Activated CD4-positive, alpha-beta T cell treated with anti-CD3 and anti-CD28 coated beads, Interleukin-2, amount 10 ng/mL, durations not matched to agents 24 days and 14 days (primary cell): Measurements from ENCODE around the gene PDLIM5. TPM values are rescaled to one million over a fixed set of nuclear protein-coding genes. Genes with fewer than 3 reads are reported as not detected.

Experiments used
- DNase-seq: peaks from one replicate; pipeline ENCODE4 v3.0.0; 2022
- H3K27ac Mint-ChIP-seq: one replicate; pipeline ENCODE4 v1.8.0; 2022; ENCODE audit warnings: mild to moderate bottlenecking, mixed read lengths
- H3K27me3 Mint-ChIP-seq: one replicate; pipeline ENCODE4 v1.8.0; 2022; ENCODE audit warnings: mixed read lengths
- H3K36me3 Mint-ChIP-seq: one replicate; pipeline ENCODE4 v1.8.0; 2022; ENCODE audit warnings: low read depth, mild to moderate bottlenecking, mixed read lengths
- H3K4me1 Mint-ChIP-seq: one replicate; pipeline ENCODE4 v1.8.0; 2021; ENCODE audit warnings: mixed read lengths
- H3K4me3 Mint-ChIP-seq: one replicate; pipeline ENCODE4 v1.8.0; 2022; ENCODE audit warnings: mild to moderate bottlenecking, moderate library complexity, mixed read lengths
- H3K9me3 Mint-ChIP-seq: one replicate; pipeline ENCODE4 v1.8.0; 2021; ENCODE audit warnings: mixed read lengths
- intact Hi-C: fragments of 100-400 bp; cut with micrococcal nuclease; formaldehyde crosslinking; loops from one replicate; pipeline ENCODE4 v1.15.1; 2023
- total RNA-seq: library from RNA; stranded (reverse); gene quantifications from 2 replicates; pipeline ENCODE4 v1.2.3, GENCODE V29; 2022

The PDLIM5 gene
- total RNA-seq, 1 donor from 2014 or later = 16.5 TPM

DNA sequence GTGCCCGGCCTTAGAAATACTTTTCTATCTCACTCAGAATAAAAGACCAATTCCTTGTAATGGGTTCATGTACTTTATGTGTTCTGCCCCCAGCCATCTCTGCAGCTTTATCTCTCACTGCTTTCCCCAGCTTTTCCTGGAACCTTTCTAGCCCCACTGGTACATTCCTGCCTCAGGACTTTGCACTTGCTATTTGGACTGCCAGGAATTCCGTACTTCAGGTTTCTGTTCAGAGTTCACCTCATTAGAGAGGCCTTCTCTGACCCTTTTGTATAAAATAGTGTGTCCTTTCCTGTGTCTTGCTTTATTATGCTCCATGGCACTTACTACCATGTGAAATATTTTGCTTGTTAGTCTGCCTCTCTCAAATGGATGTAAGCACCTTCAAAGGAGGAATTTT is 112.5 kb downstream of the PDLIM5 start:
- H3K4me1 Mint-ChIP-seq = peaks cover 3% of the 10 kb centered on the region
- H3K4me3 Mint-ChIP-seq = no peak overlapping the region
- no peak overlapping the region for H3K27ac Mint-ChIP-seq
- H3K27me3 Mint-ChIP-seq = no peaks in the 10 kb centered on the region
- no peak for DNase-seq
- intact Hi-C loops = no loop called here
- H3K36me3 Mint-ChIP-seq = no peaks in the 10 kb centered on the region
- no peaks in the 10 kb centered on the region for H3K9me3 Mint-ChIP-seq

DNA sequence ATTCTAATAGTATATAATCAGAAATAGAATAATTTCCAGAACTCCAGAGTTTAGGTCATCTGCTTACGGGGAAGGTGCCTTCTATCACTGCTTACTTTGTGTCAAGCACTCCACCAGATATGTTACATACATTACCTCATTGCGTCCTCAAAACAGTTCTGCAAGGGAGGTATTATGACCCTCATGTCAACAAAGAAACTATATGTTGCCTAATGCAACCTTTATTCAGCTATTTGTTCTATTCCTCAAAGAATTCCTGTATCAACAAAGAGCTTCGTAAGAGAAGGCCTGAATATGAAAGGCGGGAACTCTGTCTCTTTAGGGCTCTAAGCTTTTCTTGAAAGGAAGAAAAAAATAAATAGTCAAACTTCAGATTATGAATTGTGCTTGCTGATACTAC is 114.7 kb downstream of the PDLIM5 start:
- Mint-ChIP-seq H3K27me3 (no peaks in the 10 kb centered on the region), H3K9me3 (no peaks in the 10 kb centered on the region), H3K27ac (no peak overlapping the region), H3K4me3 (no peak overlapping the region), H3K36me3 (no peaks in the 10 kb centered on the region), H3K4me1 (peaks cover 3% of the 10 kb centered on the region)
- no peak for DNase-seq
- intact Hi-C loops = no loop called here

GRCh38 chr4:94567811-94568210 is 116.1 kb downstream of the PDLIM5 start:
- intact Hi-C loops = no loop called here
- Mint-ChIP-seq H3K27ac (no peak overlapping the region), H3K36me3 (no peaks in the 10 kb centered on the region), H3K9me3 (no peaks in the 10 kb centered on the region), H3K27me3 (no peaks in the 10 kb centered on the region), H3K4me1 (peaks cover 3% of the 10 kb centered on the region), H3K4me3 (no peak overlapping the region)
- no peak for DNase-seq

- no peaks in the 10 kb centered on the region for H3K36me3 Mint-ChIP-seq
- H3K27ac Mint-ChIP-seq = no peak overlapping the region
- intact Hi-C loops = no loop called here
- no peaks in the 10 kb centered on the region for H3K9me3 Mint-ChIP-seq
- no peaks in the 10 kb centered on the region for H3K27me3 Mint-ChIP-seq
- no peak for DNase-seq
- peaks cover 3% of the 10 kb centered on the region for H3K4me1 Mint-ChIP-seq
- no peak overlapping the region for H3K4me3 Mint-ChIP-seq
These were observed 118.8 kb downstream of the PDLIM5 start for GRCh38 chr4:94570558-94570957.

DNA sequence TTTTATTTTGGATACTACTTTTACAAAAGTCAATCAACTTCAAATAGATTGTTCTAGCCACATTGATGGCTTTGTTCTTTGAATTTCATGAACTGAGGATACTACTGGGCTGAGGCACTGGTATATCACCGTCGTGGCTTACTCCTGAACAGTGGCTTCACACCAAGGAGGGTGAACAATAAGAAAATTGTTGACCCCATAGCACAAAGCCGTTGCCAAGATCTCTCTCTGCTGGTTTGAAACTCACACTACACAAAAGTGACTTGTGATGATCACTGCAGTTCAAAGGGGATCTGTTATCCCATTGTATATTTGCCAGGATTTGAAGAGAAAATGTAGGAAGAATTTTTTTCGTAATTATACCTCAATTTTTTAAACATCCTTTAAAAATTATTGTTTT is 119.6 kb downstream of the PDLIM5 start:
- Mint-ChIP-seq H3K36me3 (no peaks in the 10 kb centered on the region), H3K4me1 (peaks cover 3% of the 10 kb centered on the region), H3K9me3 (no peaks in the 10 kb centered on the region), H3K27ac (no peak overlapping the region), H3K27me3 (no peaks in the 10 kb centered on the region), H3K4me3 (no peak overlapping the region)
- intact Hi-C loops = no loop called here
- no peak for DNase-seq

GRCh38 chr4:94571715-94572114 is 120.0 kb downstream of the PDLIM5 start:
- no peaks in the 10 kb centered on the region for H3K27me3 Mint-ChIP-seq
- H3K36me3 Mint-ChIP-seq = no peaks in the 10 kb centered on the region
- H3K9me3 Mint-ChIP-seq = no peaks in the 10 kb centered on the region
- no peak overlapping the region for H3K4me3 Mint-ChIP-seq
- intact Hi-C loops = no loop called here
- no peak overlapping the region for H3K27ac Mint-ChIP-seq
- DNase-seq = no peak
- H3K4me1 Mint-ChIP-seq = peaks cover 3% of the 10 kb centered on the region

DNA sequence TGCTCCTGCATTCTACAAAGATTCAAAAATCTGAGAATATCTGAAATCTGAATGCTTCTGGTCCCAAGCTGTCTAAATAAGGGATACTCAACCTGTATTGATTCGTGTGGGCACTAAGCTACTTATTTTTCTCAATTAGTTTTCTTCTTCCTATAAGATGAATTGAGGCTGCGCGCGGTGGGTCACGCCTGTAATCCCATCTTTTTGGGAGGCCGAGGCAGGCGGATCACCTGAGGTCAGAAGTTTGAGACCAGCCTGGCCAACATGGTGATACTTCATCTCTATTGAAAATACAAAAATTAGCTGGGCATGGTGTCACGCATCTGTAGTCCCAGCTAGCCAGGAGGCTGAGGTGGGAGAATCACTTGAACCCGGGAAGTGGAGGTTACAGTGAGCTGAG is 122.3 kb downstream of the PDLIM5 start:
- Mint-ChIP-seq H3K27ac (no peak overlapping the region), H3K4me1 (no peaks in the 10 kb centered on the region), H3K27me3 (no peaks in the 10 kb centered on the region), H3K4me3 (no peak overlapping the region), H3K9me3 (no peaks in the 10 kb centered on the region), H3K36me3 (no peaks in the 10 kb centered on the region)
- no peak for DNase-seq
- intact Hi-C loops = no loop called here

DNA sequence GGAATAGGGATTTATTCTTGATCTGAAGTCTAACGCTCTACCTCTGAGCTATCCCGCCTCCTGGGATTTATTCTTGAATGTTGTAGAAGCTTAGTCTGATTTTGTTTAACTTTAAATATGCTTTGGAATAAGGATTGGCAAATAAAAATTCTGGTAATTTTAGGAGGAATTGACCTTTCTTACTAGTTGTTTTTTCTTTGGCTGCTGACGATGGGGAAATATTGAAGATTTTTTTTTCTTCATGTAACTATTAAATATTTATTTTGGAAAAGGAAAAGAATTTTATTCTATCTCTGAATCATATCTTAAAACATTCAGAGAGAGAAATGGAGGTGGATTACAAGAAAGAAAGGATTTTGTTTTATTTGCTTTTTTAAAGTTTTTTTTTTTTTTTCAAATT is 122.9 kb downstream of the PDLIM5 start:
- no peaks in the 10 kb centered on the region for H3K36me3 Mint-ChIP-seq
- H3K27ac Mint-ChIP-seq = no peak overlapping the region
- DNase-seq = no peak
- H3K27me3 Mint-ChIP-seq = no peaks in the 10 kb centered on the region
- H3K9me3 Mint-ChIP-seq = no peaks in the 10 kb centered on the region
- intact Hi-C loops = no loop called here
- H3K4me3 Mint-ChIP-seq = no peak overlapping the region
- H3K4me1 Mint-ChIP-seq = no peaks in the 10 kb centered on the region

GRCh38 chr4:94575652-94576051 is 123.9 kb downstream of the PDLIM5 start:
- Mint-ChIP-seq H3K9me3 (no peaks in the 10 kb centered on the region), H3K27ac (no peak overlapping the region), H3K4me1 (no peaks in the 10 kb centered on the region), H3K27me3 (no peaks in the 10 kb centered on the region), H3K4me3 (no peak overlapping the region), H3K36me3 (no peaks in the 10 kb centered on the region)
- no peak for DNase-seq
- intact Hi-C loops = no loop called here

DNA sequence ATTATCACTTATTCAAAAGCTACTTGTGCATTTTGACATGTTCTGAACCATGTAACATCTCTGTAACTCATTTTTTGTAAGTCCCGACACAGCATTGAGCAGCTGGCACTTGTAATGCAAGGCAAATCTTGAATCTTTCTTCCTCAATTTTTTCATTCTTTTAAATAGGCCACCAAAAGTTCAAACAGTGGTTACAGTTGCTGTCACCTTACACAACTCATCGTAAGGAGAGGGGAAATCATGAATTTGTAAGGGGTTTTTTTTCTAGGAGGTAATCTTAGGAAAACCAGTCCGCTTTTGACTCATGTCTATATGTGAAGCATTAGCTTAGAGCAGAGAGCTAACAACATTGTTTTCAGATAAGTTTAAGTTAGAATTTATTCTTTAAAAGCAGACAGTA is 124.5 kb downstream of the PDLIM5 start:
- DNase-seq = no peak
- Mint-ChIP-seq H3K4me3 (no peak overlapping the region), H3K9me3 (no peaks in the 10 kb centered on the region), H3K27me3 (no peaks in the 10 kb centered on the region), H3K27ac (no peak overlapping the region), H3K4me1 (no peaks in the 10 kb centered on the region), H3K36me3 (no peaks in the 10 kb centered on the region)
- intact Hi-C loops = no loop called here

DNA sequence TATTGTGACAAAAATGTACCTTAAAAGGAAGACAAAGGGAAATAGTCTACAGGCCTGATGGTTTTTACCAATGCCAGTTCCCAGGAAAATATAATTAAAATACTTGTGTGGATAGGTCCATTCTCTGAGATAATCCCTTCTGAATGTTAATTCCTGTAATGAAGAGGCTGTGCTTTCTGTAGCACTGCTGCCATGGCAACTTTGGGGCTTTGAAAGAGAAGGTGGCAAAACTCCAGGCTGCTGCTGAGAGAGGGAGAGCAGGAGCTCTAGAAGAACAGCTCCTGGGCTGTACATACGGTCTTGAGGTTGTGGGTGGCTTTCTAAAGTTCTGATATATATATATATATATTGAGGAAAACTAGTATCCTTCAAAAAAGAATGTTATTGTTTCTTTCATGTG is 125.4 kb downstream of the PDLIM5 start:
- intact Hi-C loops = no loop called here
- H3K4me3 Mint-ChIP-seq = no peak overlapping the region
- H3K9me3 Mint-ChIP-seq = no peaks in the 10 kb centered on the region
- H3K27ac Mint-ChIP-seq = no peak overlapping the region
- H3K36me3 Mint-ChIP-seq = no peaks in the 10 kb centered on the region
- H3K4me1 Mint-ChIP-seq = no peaks in the 10 kb centered on the region
- no peak for DNase-seq
- no peaks in the 10 kb centered on the region for H3K27me3 Mint-ChIP-seq

GRCh38 chr4:94578195-94578594 is 126.5 kb downstream of the PDLIM5 start:
- DNase-seq = no peak
- no peaks in the 10 kb centered on the region for H3K27me3 Mint-ChIP-seq
- no peak overlapping the region for H3K4me3 Mint-ChIP-seq
- intact Hi-C loops = no loop called here
- no peak overlapping the region for H3K27ac Mint-ChIP-seq
- no peaks in the 10 kb centered on the region for H3K9me3 Mint-ChIP-seq
- no peaks in the 10 kb centered on the region for H3K36me3 Mint-ChIP-seq
- no peaks in the 10 kb centered on the region for H3K4me1 Mint-ChIP-seq

GRCh38 chr4:94581766-94582165 is 130.0 kb downstream of the PDLIM5 start:
- Mint-ChIP-seq H3K27ac (no peak overlapping the region), H3K4me1 (no peaks in the 10 kb centered on the region), H3K36me3 (no peaks in the 10 kb centered on the region), H3K27me3 (no peaks in the 10 kb centered on the region), H3K4me3 (no peak overlapping the region), H3K9me3 (no peaks in the 10 kb centered on the region)
- no peak for DNase-seq
- intact Hi-C loops = no loop called here

- no peak overlapping the region for H3K4me3 Mint-ChIP-seq
These were observed 130.8 kb downstream of the PDLIM5 start for GRCh38 chr4:94582517-94582916.

GRCh38 chr4:94583914-94584641 is 132.3 kb downstream of the PDLIM5 start:
- Mint-ChIP-seq H3K4me3 (no peak overlapping the region), H3K27me3 (no peaks in the 10 kb centered on the region), H3K36me3 (no peaks in the 10 kb centered on the region), H3K9me3 (no peaks in the 10 kb centered on the region), H3K27ac (no peak overlapping the region), H3K4me1 (no peaks in the 10 kb centered on the region)
- no peak for DNase-seq
- intact Hi-C loops = no loop called here

More at GRCh38 chr4:94582517-94582916, 130.8 kb downstream of the PDLIM5 start:
- DNase-seq = no peak
- no peaks in the 10 kb centered on the region for H3K27me3 Mint-ChIP-seq
- no peaks in the 10 kb centered on the region for H3K36me3 Mint-ChIP-seq
- H3K27ac Mint-ChIP-seq = no peak overlapping the region
- intact Hi-C loops = no loop called here
- H3K4me1 Mint-ChIP-seq = no peaks in the 10 kb centered on the region
- H3K9me3 Mint-ChIP-seq = no peaks in the 10 kb centered on the region
